ENCODE data around the gene LCE7A.
A peak's percentile ranks its signal among the peaks of the same experiment; 100 is the strongest.

The LCE7A gene

GRCh38 chr1:152886758-152887409 lies 27.1 kb downstream of the LCE7A start:
- no peak for TF ChIP-seq POLR2A (IDR thresholded peaks at IDR 0.05; ENCODE audit: low read length)
- no peak for TF ChIP-seq GATA1 (IDR thresholded peaks at IDR 0.05; ENCODE audit: low read depth, low read length)
- no peak for DNase-seq

DNA sequence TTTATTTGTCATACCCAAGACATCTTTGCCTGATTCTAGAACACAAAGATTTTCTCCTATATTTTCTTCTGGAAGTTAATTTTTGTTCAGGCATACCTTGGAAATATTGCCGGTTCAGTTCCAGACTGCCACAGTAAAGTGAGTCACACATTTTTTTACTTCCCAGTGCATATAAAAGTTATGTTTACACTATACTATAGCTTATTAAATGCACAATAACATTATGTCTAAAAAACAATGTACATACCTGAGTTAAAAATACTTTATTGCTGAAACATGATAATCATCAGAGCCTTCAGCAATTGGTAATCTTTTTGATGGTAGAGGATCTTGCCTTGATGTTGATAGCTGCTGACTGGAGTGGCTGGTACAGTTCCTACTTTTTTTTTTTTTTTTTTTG lies 28.3 kb downstream of the LCE7A start:
- DNase-seq: no peak
- TF ChIP-seq GATA1 (IDR thresholded peaks at IDR 0.05; ENCODE audit: low read depth, low read length): no peak

DNA sequence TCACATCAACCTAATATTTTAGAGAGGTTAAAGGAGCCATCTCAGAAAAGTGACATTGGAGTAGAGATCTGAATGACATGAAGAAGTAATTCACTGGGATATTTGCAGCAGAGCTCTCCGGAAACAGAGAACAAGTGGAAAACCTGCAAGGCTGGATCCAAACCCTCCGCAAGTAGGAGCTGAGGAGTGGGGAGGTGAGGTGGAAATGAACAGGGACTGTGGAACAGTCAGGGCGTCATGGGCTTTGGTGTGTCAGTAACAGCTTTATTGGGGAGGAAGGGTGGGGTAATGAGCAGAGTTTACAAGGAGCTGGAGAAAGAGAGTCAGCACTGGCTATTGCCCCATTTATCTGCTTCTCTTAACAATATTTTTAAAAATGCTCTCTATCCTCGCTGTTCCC lies 39.2 kb downstream of the LCE7A start:
- TF ChIP-seq GATA1 (IDR thresholded peaks at IDR 0.05; ENCODE audit: low read depth, low read length) (no peak), POLR2A (IDR thresholded peaks at IDR 0.05; ENCODE audit: low read length) (no peak)

DNA sequence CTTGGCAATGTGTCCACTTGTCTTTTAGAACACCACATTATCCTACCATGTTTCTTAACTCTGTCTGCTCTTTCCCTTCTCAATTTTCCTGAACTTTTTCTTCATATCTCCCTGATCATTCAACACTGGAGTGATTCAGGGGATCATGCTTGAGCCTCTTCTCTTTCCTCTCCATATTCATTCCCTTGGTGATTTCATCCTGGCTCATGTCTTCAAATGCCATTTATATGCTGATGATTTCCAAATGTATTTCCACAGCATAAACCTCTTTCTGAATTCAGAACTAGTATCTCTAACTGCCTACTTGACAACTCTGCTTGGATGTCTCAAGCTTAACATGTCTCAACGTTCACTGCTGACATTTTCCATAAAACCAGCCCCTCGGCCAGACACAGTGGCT lies 40.1 kb downstream of the LCE7A start:
- TF ChIP-seq GATA1 (IDR thresholded peaks at IDR 0.05; ENCODE audit: low read depth, low read length) (no peak), POLR2A (IDR thresholded peaks at IDR 0.05; ENCODE audit: low read length) (no peak)

More for the DNA sequence above, 39.2 kb downstream of the LCE7A start:
- DNase-seq: no peak

DNA sequence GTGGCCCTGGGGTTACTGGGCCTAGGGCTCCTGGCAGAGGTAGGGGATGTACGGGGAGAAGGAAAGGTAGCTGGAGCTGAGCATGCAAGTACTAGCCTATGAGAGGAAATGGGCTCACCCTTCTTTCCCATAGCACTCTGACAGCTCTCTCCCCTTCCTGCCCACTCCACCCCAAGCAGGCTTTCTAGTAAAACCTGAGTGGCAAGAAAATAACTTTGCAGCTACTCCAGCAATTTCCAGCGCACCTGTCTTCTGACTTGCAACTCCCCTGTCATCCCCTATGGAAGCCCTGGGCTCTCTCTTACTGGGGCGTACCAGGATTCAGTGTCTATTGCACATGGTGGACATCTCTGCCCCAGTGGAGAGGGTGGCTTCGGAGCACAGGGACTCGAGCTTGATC lies 41.8 kb downstream of the LCE7A start:
- DNase-seq: no peak

More for the DNA sequence above, 40.1 kb downstream of the LCE7A start:
- DNase-seq: no peak

DNA sequence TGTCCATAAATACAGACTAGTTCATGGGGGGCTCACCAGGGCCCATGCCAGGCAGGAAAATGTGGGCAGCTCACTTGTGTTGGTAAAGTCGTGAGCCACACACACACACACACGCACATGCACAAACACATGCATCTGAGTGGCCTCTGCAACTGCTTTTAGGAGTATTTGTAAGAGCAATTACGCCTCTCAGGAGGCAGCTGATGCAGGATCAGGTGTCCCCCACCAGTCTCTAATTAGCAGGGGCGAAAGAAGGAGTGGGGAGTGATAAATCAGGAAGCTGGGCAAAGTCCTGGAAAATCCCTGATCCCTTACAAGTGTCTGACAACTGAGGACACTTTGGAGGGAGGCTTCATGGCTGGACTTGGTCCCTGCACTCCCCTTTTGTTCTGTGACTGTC lies 42.8 kb downstream of the LCE7A start:
- no peak for DNase-seq
- no peak for TF ChIP-seq POLR2A (IDR thresholded peaks at IDR 0.05; ENCODE audit: low read length)
- TF ChIP-seq GATA1 (IDR thresholded peaks at IDR 0.05; ENCODE audit: low read depth, low read length): no peak

More for the DNA sequence above, 41.8 kb downstream of the LCE7A start:
- no peak for TF ChIP-seq GATA1 (IDR thresholded peaks at IDR 0.05; ENCODE audit: low read depth, low read length)
- TF ChIP-seq POLR2A (IDR thresholded peaks at IDR 0.05; ENCODE audit: low read length): no peak

- no peak for TF ChIP-seq GATA1 (IDR thresholded peaks at IDR 0.05; ENCODE audit: low read depth, low read length)
- no peak for TF ChIP-seq POLR2A (IDR thresholded peaks at IDR 0.05; ENCODE audit: low read length)
- DNase-seq: no peak
Observed at GRCh38 chr1:152904688-152905440, 45.1 kb downstream of the LCE7A start.

- TF ChIP-seq GATA1 (IDR thresholded peaks at IDR 0.05; ENCODE audit: low read depth, low read length): no peak
- no peak for TF ChIP-seq POLR2A (IDR thresholded peaks at IDR 0.05; ENCODE audit: low read length)
- DNase-seq: peak in 1 of 2 experiments; percentile 22
Observed at GRCh38 chr1:152906023-152906565, 46.3 kb downstream of the LCE7A start.

GRCh38 chr1:152907686-152908601 lies 48.1 kb downstream of the LCE7A start, which contains the start of gene IVL:
Gene IVL (plus strand): TSS chr1:152908546. CDS start chr1:152909798, 1,252 bp downstream.
- no peak for DNase-seq
- TF ChIP-seq POLR2A (IDR thresholded peaks at IDR 0.05; ENCODE audit: low read length) (no peak), GATA1 (IDR thresholded peaks at IDR 0.05; ENCODE audit: low read depth, low read length) (no peak)

GRCh38 chr1:152909206-152909605 lies 49.4 kb downstream of the LCE7A start:
- DNase-seq: no peak

More at GRCh38 chr1:152909206-152909605, 49.4 kb downstream of the LCE7A start:
- TF ChIP-seq POLR2A (IDR thresholded peaks at IDR 0.05; ENCODE audit: low read length) (no peak), GATA1 (IDR thresholded peaks at IDR 0.05; ENCODE audit: low read depth, low read length) (no peak)
